Brain microvascular endothelial cell (primary cell): ENCODE data around the gene FAM83D.

Experiments
- DNase-seq: peaks from one replicate; pipeline ENCODE4 v3.0.0-alpha.2; 2020
- H3K27ac ChIP-seq: fragments of 250-450 bp; sonication (Bioruptor Pico); 2 replicates; pipeline ENCODE4 v1.5.1; 2020; ENCODE audit warnings: mild to moderate bottlenecking, moderate library complexity
- H3K27me3 ChIP-seq: fragments of 250-450 bp; sonication (Bioruptor Pico); replicated peaks from 2 replicates; pipeline ENCODE4 v1.5.1; 2020; ENCODE audit warnings: mild to moderate bottlenecking
- H3K36me3 ChIP-seq: fragments of 250-450 bp; sonication (Bioruptor Pico); replicated peaks from 2 replicates; pipeline ENCODE4 v1.5.1; 2020; ENCODE audit warnings: mild to moderate bottlenecking
- H3K4me3 ChIP-seq: 2 replicates; pipeline ENCODE4 v1.5.1; 2011; ENCODE audit warnings: low read depth, mild to moderate bottlenecking, control low read depth, low read length, moderate library complexity
- in situ Hi-C: cut with HindIII; loops from 2 replicates; pipeline ENCODE4 v1.10.0; 2017; ENCODE audit warnings: low sequenced_read_pairs, low pct_ligation_motif_present
- TF ChIP-seq, protein P1 (sequence below): IDR thresholded peaks from 2 replicates; pipeline ENCODE4 v1.5.1; 2011; ENCODE audit warnings: low read depth, mild to moderate bottlenecking, moderate library complexity, low read length, control low read depth, inconsistent platforms; ENCODE audit errors: missing control alignments

FAM83D gene

GRCh38 chr20:38915355-38915754, 10.9 kb upstream of the FAM83D start:
- in situ Hi-C loops, result no loop called here
- Histone ChIP-seq H3K27me3 (peaks cover 4% of the 10 kb centered on the region), H3K27ac (no peak overlapping the region), H3K4me3 (no peak overlapping the region), H3K36me3 (no peaks in the 10 kb centered on the region)
- no peak for DNase-seq
- TF ChIP-seq, protein P1, sequence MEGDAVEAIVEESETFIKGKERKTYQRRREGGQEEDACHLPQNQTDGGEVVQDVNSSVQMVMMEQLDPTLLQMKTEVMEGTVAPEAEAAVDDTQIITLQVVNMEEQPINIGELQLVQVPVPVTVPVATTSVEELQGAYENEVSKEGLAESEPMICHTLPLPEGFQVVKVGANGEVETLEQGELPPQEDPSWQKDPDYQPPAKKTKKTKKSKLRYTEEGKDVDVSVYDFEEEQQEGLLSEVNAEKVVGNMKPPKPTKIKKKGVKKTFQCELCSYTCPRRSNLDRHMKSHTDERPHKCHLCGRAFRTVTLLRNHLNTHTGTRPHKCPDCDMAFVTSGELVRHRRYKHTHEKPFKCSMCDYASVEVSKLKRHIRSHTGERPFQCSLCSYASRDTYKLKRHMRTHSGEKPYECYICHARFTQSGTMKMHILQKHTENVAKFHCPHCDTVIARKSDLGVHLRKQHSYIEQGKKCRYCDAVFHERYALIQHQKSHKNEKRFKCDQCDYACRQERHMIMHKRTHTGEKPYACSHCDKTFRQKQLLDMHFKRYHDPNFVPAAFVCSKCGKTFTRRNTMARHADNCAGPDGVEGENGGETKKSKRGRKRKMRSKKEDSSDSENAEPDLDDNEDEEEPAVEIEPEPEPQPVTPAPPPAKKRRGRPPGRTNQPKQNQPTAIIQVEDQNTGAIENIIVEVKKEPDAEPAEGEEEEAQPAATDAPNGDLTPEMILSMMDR, result no peak

DNA sequence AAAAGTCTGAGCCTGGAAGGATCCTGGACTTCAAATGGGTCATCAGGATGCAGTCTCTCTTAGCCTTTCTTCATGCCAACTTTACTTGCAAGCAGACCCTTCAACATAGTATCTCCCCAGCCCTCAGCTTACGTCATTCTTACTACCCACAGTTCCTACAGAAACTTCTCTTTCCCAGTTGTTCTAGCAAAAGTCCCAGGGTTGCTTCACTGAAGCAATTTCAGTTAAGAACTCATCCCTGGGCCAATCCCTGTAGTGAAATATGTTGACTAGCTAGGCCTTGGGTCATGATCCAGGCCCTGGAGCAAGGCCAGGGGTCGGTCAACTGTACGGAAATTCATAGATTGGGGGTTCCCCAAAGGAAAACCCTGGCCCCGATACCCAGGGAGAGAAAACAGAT, 8.6 kb upstream of the FAM83D start:
- Histone ChIP-seq H3K36me3 (no peaks in the 10 kb centered on the region), H3K4me3 (no peak overlapping the region), H3K27ac (no peak overlapping the region), H3K27me3 (peaks cover 8% of the 10 kb centered on the region)
- TF ChIP-seq, protein P1, result no peak
- in situ Hi-C loops, result no loop called here
- DNase-seq, result no peak

DNA sequence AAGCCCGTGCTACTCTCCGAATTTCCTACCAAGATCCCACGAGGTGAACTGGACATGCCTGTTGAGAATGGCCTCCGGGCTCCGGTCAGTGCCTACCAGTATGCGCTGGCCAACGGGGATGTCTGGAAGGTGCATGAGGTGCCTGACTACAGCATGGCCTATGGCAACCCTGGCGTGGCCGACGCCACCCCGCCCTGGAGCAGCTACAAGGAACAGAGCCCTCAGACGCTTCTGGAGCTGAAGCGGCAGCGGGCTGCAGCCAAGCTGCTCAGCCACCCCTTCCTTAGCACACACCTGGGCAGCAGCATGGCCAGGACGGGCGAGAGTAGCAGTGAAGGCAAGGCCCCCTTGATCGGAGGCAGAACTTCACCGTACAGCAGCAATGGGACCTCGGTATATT, 8.0 kb upstream of the FAM83D start:
- Histone ChIP-seq H3K4me3 (no peak overlapping the region), H3K27ac (no peak overlapping the region), H3K36me3 (no peaks in the 10 kb centered on the region), H3K27me3 (peaks cover 8% of the 10 kb centered on the region)
- in situ Hi-C loops, result no loop called here
- no peak for DNase-seq
- TF ChIP-seq, protein P1, result no peak

GRCh38 chr20:38919683-38920082, 6.5 kb upstream of the FAM83D start:
- Histone ChIP-seq H3K27me3 (peaks cover 8% of the 10 kb centered on the region), H3K27ac (no peak overlapping the region), H3K36me3 (no peaks in the 10 kb centered on the region), H3K4me3 (no peak overlapping the region)
- TF ChIP-seq, protein P1, result no peak
- DNase-seq, result no peak
- in situ Hi-C loops, result no loop called here

DNA sequence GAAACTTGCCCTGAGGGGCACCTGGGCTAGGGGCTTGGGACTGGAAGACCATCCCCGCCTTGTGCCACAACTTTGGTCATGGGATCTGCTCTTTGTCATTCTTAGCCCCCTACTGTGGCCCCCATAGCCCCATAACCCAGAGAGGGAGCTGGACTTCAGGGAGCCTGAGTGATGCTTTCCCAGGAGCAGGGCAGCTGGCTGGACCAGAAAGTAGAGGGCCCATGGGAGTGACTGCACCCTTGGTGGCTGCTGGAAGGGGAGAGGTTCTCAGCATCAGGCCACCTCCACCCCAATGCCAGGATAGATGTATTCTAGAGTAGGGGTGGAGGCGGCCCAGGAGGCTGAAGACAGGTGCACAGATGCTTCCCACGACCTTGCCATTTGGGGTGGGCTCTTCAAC, 5.8 kb upstream of the FAM83D start:
- in situ Hi-C loops, result no loop called here
- no peak overlapping the region for H3K27ac ChIP-seq
- H3K27me3 ChIP-seq, result peaks cover 8% of the 10 kb centered on the region
- H3K36me3 ChIP-seq, result no peaks in the 10 kb centered on the region
- no peak for DNase-seq
- no peak overlapping the region for H3K4me3 ChIP-seq
- TF ChIP-seq, protein P1, result no peak

- TF ChIP-seq, protein P1, result no peak
- in situ Hi-C loops, result no loop called here
- no peaks in the 10 kb centered on the region for H3K36me3 ChIP-seq
Measured at GRCh38 chr20:38920851-38921250, 5.4 kb upstream of the FAM83D start.

More at GRCh38 chr20:38920851-38921250, 5.4 kb upstream of the FAM83D start:
- Histone ChIP-seq H3K27ac (no peak overlapping the region), H3K27me3 (peaks cover 8% of the 10 kb centered on the region), H3K4me3 (no peak overlapping the region)
- no peak for DNase-seq
